RPMI7951 (cell line): ENCODE measurements around the gene SELENOM. TPM values are rescaled to one million over a fixed set of nuclear protein-coding genes. Genes with fewer than 3 reads are reported as not detected.
"Not testable (repeated sequence)": the region's sequence is repeated elsewhere in the genome, so short reads cannot be mapped to it uniquely, and the experiment has no call there.

Experiments used
- DNase-seq: peaks from one replicate; pipeline ENCODE4 v3.0.0-alpha.2; 2012; ENCODE audit warnings: low read depth
- total RNA-seq: library from RNA; depleted of rRNA; stranded (reverse); fragments of >200 nt; shearing (Covaris generic); gene quantifications from 2 replicates; pipeline ENCODE4 v1.2.3, GENCODE V29; 2014; rRNA removed

The SELENOM gene
- total RNA-seq, 1 experiment from 2014 or later, result 28.1 TPM

GRCh38 chr22:31078389-31078788, 29.0 kb downstream of the SELENOM start:
- peak; percentile 41 for DNase-seq

- no peak for DNase-seq
These were observed 29.7 kb downstream of the SELENOM start for GRCh38 chr22:31077681-31078080.

GRCh38 chr22:31075961-31076360, 31.4 kb downstream of the SELENOM start:
- no peak for DNase-seq

- DNase-seq, result not testable (repeated sequence)
These were observed 33.7 kb downstream of the SELENOM start for GRCh38 chr22:31073545-31074145.

- DNase-seq, result not testable (repeated sequence)
These were observed 34.2 kb downstream of the SELENOM start for GRCh38 chr22:31073125-31073524.

- not testable (repeated sequence) for DNase-seq
These were observed 37.6 kb downstream of the SELENOM start for GRCh38 chr22:31069691-31070314.

GRCh38 chr22:31068970-31069369, 38.4 kb downstream of the SELENOM start:
- no peak for DNase-seq

GRCh38 chr22:31064369-31064768, 43.0 kb downstream of the SELENOM start:
- DNase-seq, result no peak

- DNase-seq, result no peak
These were observed 44.7 kb downstream of the SELENOM start for GRCh38 chr22:31062566-31063230.

GRCh38 chr22:31059663-31060062, 47.7 kb downstream of the SELENOM start:
- DNase-seq, result peak; percentile 43

GRCh38 chr22:31056986-31057599, 50.3 kb downstream of the SELENOM start:
- no peak for DNase-seq

GRCh38 chr22:31055635-31056159, 51.7 kb downstream of the SELENOM start:
- peak; percentile 82 for DNase-seq

- no peak for DNase-seq
These were observed 52.2 kb downstream of the SELENOM start for GRCh38 chr22:31055117-31055634.

Other genes with a start within 250 kb of the SELENOM start
- 7.1 and 8.8 TPM in 2 replicates for gene MORC2, start 138.8 kb downstream of the SELENOM start, total RNA-seq
- 26.7 and 41.8 TPM in 2 replicates for gene TUG1, start 138.3 kb downstream of the SELENOM start, total RNA-seq
- 53.9 and 72.3 TPM in 2 replicates for gene SMTN, start 26.2 kb downstream of the SELENOM start, total RNA-seq
- 0.12 and 0.29 TPM in 2 replicates for gene INPP5J, start 15.4 kb upstream of the SELENOM start, total RNA-seq
- 0.12 TPM in 1 of 2 replicates, not detected in the other for gene PLA2G3, start 32.9 kb upstream of the SELENOM start, total RNA-seq
- 17.3 and 19.6 TPM in 2 replicates for gene RNF185, start 52.6 kb upstream of the SELENOM start, total RNA-seq
- 8.7 TPM in 2 replicates for gene LIMK2, start 104.7 kb upstream of the SELENOM start, total RNA-seq
- gene PIK3IP1, start 184.9 kb upstream of the SELENOM start, total RNA-seq, result 3.0 and 4.0 TPM in 2 replicates
- gene PATZ1, start 238.8 kb upstream of the SELENOM start, total RNA-seq, result 4.4 and 5.2 TPM in 2 replicates